ENCODE measurements around the gene MOCS2.

The MOCS2 gene

DNA sequence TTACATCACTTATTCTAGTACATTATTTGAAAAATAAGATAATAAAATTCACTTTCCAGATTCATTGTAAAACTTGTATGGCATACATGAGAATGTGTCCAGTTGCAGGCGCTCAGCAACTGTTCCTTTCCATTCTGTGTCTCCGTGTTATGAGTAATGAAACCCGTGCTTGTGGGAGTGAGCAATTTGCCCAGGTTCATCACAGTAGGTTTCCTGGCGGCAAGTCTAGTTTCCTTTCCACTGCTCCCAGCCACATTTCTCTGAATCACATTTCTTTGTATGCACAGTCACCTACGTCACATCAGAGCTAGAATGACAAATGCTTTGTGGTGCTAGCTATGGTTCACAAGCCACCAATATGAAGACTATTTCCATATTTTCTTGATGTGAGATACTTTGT lies 39.9 kb downstream of the MOCS2 start:
- TF ChIP-seq CTCF (IDR thresholded peaks at IDR 0.05; ENCODE audit: low read depth, low read length): no peak
- DNase-seq (ENCODE audit: extremely low read depth, low read depth): peak; percentile 24

GRCh38 chr5:53068291-53068836 lies 41.2 kb downstream of the MOCS2 start:
- TF ChIP-seq CTCF (IDR thresholded peaks at IDR 0.05; ENCODE audit: low read depth, low read length): no peak

GRCh38 chr5:53067641-53068040 lies 41.9 kb downstream of the MOCS2 start:
- no peak for DNase-seq (ENCODE audit: extremely low read depth, low read depth)
- no peak for TF ChIP-seq CTCF (IDR thresholded peaks at IDR 0.05; ENCODE audit: low read depth, low read length)

More at GRCh38 chr5:53068291-53068836, 41.2 kb downstream of the MOCS2 start:
- no peak for DNase-seq (ENCODE audit: extremely low read depth, low read depth)

GRCh38 chr5:53066088-53066487 lies 43.5 kb downstream of the MOCS2 start:
- no peak for TF ChIP-seq CTCF (IDR thresholded peaks at IDR 0.05; ENCODE audit: low read depth, low read length)
- DNase-seq (ENCODE audit: extremely low read depth, low read depth): no peak

DNA sequence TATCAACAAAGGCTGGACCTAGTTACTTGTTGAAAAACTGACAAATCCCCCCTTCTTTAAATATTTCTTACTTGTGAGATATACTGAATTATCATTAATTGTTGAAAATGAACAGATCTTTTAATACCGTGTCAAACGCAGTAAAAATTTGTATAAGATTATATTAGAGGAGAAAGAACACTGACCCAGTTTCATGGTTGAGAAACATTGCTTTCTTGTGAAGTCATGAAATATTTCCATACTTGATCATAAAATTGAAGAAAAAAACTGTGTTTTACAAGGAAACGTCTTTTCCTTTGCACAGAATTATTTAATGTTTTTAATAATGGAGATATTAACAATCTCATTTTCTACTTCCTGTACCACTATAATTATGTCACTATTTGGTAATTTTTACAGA lies 45.8 kb downstream of the MOCS2 start:
- no peak for DNase-seq (ENCODE audit: extremely low read depth, low read depth)

DNA sequence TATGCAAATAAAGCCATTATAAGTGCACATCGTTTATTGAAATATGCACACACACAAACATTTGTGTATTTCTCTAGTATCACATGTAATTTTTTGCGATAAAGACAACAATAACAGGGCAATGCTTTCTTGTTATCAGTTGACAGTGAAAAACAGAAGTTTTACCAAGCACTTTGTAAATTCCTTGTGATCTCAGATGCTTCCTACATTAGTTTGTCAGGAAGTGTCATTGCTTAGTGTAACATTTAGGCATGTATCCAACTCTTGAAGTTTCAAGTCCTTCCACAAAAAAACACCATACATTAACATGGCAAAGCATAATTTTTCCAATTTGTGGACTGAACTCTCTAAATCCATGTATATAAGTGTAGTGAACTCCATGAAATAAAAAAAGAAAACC lies 46.4 kb downstream of the MOCS2 start:
- TF ChIP-seq CTCF (IDR thresholded peaks at IDR 0.05; ENCODE audit: low read depth, low read length): no peak
- no peak for DNase-seq (ENCODE audit: extremely low read depth, low read depth)

More for the DNA sequence above, 45.8 kb downstream of the MOCS2 start:
- TF ChIP-seq CTCF (IDR thresholded peaks at IDR 0.05; ENCODE audit: low read depth, low read length): no peak

DNA sequence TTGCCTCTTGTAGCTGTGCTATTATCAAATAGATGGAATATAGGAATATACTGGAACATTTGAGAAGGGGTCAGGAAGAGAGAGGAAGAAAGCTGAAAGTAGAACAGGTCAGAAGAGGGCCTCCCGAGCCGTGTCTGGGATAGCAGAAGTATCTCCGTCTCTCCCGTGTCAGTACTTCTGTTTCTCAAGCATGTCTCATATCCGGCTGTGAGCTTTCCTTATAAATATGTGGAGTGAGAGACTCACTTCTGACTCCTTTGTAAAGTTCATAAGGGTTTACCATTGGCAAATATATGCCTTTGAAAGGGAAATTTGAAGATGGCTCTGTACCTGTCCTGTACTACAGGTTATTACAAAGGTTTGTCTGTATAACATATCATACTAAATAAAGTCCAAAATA lies 50.3 kb downstream of the MOCS2 start:
- no peak for TF ChIP-seq CTCF (IDR thresholded peaks at IDR 0.05; ENCODE audit: low read depth, low read length)
- DNase-seq (ENCODE audit: extremely low read depth, low read depth): no peak
